Measurements from ENCODE around the gene FAM76A.

DNA sequence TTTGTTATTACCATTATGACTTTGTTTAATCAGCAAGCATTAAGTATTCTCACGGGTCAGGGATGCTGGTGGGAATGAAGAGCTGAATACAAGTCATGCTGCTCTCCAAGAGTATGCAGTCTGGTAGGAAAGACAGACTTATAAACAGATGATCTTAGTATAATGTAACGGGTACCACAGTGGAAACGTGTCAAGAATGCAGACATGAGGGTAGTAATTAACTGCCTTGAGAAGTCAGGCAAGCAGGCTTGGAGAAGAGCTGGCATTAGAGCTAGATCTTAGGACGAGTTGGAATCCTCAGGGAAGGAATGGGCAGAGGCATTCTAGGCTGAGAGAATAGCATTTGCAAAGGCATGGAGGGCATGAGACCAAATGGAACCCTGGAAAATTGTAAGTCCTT lies 19.7 kb downstream of the FAM76A start:
- no peak for TF ChIP-seq POLR2AphosphoS5 (IDR thresholded peaks at IDR 0.05; ENCODE audit: low read depth, low read length)
- TF ChIP-seq SPI1 (IDR thresholded peaks at IDR 0.05; ENCODE audit: low read depth, low read length): no peak
- TF ChIP-seq POLR2A (IDR thresholded peaks at IDR 0.05; ENCODE audit: low read depth, low read length): no peak
- no peak for TF ChIP-seq TAF1 (IDR thresholded peaks at IDR 0.05; ENCODE audit: low read depth, low read length)
- TF ChIP-seq POU2F2 (IDR thresholded peaks at IDR 0.05; ENCODE audit: low read depth, low read length): no peak

Measured in GM12891 (cell line).